DLD1 (cell line): ENCODE data around the gene CEMIP2.

ENCODE experiments used
- in situ Hi-C: cut with HindIII; loops from 2 replicates; pipeline ENCODE4 v1.10.0; 2017; ENCODE audit warnings: low sequenced_read_pairs

Gene CEMIP2

GRCh38 chr9:71647094-71647591, 121.2 kb downstream of the CEMIP2 start:
- in situ Hi-C loops: no loop called here

- in situ Hi-C loops: no loop called here
These were observed 122.2 kb downstream of the CEMIP2 start for GRCh38 chr9:71646131-71646530.

DNA sequence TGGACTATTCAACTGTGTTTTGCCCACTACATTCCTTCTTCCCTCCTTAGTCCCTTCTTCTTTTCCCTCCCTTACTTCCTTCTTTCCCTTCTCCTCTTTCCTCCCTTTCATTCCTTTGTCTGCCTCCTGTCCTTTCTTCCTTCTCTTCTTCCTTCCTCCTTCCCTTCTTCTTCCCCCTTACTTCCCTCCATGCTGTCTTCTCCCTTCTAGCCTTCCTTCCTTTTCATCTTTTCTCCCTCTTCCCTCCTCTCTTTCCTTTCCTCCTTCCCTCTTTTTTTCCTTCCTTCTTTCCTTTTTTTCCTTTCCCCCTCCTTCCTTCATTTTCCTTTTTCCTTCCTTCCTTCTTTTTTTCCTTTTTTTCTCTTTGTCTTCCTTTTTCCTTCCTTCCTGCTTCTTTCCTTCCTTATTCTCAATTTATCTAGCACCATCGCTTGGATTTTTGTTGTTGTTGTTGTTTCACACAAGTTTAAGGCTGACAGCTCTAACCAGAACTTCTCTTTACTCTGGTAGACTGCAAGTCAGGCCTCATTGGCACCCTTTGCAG, 123.4 kb downstream of the CEMIP2 start:
- in situ Hi-C loops: no loop called here

DNA sequence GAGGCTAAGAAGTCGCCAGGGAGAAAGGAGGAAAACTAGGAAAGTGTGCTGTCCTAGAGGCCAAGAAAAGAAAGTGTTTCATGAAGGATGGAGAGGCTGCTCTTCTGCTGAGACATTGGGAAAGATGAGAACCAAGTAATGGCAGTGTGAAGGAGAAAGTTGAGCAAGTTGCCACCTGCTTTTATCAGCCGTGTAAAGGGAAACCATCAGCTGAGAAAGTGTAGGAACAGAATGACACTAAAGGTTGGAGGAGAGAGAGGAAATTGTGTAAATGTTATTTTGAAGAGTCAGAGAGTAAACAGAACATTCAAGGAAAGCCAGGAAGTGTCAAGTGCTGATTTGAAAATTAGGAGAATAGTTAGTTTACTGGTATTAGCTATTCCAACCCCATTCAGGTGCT, 125.0 kb downstream of the CEMIP2 start:
- in situ Hi-C loops: no loop called here

DNA sequence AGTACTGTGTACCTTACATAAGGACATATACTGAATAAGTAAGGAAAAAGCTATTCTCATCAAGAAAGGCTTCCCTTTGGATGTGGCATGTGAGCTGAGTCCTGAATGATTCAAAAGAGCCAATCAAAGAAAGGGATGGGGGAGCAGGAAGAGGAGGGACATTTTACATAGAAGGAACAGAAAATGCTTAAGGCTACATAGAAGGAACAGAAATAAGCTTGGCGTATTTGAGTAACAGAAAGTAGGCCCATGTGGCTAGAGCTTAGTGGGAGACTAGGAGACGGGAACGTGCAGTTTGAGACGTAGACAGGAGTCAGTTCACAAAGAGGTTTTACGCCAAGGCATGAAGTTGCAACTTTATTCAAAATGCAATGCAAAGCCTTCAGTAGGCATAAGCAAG, 126.3 kb downstream of the CEMIP2 start:
- in situ Hi-C loops: no loop called here

- in situ Hi-C loops: no loop called here
These were observed 129.7 kb downstream of the CEMIP2 start for GRCh38 chr9:71638627-71639026.

GRCh38 chr9:71637926-71638325, 130.4 kb downstream of the CEMIP2 start:
- in situ Hi-C loops: no loop called here

DNA sequence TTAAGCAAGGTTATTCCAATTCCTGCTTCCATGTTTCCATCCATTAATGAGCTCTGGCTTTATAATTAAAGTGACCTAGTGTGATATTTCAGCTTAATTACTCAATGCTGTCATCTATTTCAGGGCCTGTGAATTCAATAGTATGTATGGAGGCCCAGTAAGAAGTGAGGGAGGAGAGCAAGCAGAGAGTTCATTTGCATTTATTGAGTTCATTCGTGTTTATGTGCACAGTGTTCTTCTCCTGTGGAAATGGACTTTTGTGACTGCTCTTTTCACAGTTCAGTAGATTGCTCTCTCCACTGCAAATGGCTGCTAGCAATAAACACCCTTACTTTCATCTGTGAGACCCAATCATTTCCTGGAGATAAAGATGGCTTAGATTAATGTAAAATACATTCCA, 130.9 kb downstream of the CEMIP2 start:
- in situ Hi-C loops: no loop called here

DNA sequence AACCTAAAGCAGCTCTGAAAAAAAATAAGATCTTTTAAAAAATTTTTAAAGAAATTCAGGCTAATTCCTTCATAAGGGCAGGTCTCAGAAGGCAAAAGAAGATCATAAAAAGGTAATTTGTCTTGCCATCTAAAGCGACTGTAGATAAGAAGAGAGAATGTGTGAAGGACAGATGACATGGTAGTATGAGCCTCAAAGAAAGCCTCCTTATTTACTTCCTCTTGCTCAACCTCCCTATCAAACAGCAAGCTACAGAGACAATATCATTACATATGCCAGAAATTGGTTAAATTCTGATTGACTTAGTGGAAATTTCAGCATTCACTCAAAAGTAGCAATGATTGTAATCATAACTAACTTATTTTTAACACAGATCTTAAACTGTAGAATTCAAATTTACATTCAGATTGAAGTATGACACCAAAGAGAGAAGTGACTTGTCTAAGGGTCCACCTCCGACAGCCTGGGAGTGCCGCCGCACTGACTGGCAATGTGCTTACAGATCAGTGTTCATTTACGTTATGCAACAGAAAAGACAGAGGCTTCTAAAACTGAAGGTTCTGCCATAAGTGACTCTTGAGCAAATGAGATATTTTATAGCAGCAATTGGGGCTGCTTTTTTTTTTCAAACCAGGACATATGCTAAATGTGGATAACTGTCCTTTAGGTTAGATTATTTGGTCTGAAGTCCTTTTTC, 132.0 kb downstream of the CEMIP2 start:
- in situ Hi-C loops: no loop called here

- in situ Hi-C loops: no loop called here
These were observed 133.6 kb downstream of the CEMIP2 start for GRCh38 chr9:71634752-71635151.
